Measurements from ENCODE around the gene PDE4D. TPM values are rescaled to one million over a fixed set of nuclear protein-coding genes. Genes with fewer than 3 reads are reported as not detected.

Gene PDE4D
- total and polyA plus RNA-seq, 2 donors (not counting 3 experiments of a cell fraction or from before 2014, with no cell fraction given), result 34.5 to 51.2 TPM

DNA sequence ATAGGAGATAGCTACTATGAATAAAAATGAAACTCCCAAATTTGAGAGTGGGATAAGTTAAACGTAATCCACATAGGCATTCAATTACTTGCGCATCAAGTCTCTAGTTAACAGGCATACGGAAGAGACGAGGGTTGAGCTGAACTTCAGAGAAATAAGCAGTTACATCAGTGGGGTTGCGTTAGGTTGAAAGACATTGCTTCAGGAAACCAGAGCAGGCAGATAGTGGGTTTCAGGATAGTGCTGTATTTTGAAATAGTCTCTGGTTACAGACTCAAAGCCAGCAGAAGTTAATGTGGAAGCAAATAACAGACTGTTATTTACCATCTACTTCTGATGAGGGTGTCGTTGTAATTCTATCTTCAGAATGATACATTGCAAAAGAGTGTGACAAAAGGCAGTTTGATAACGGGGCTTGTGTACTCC, 533.4 kb downstream of the PDE4D start:
- no peaks in the 10 kb centered on the region for H3K36me3 ChIP-seq (ENCODE audit: control insufficient read depth in 2 of 2, extremely low read depth in 1 of 2, insufficient read depth in 2 of 2, low read length in 2 of 2)
- H3K4me2 ChIP-seq (ENCODE audit: insufficient read depth, low read length), result no peak overlapping the region
- H2AFZ ChIP-seq (ENCODE audit: low read depth, low read length), result no peak overlapping the region
- no peaks in the 10 kb centered on the region for H3K9me1 ChIP-seq (replicated peaks; ENCODE audit: control insufficient read depth, extremely low read depth, insufficient read depth, low read length)
- H3K27ac ChIP-seq (ENCODE audit: insufficient read depth, low read depth, low read length), result no peak overlapping the region
- FAIRE-seq (no peak), DNase-seq (ENCODE audit: low read depth, low spot score) (no peak)
- peaks cover 3% of the 10 kb centered on the region for H3K4me1 ChIP-seq (ENCODE audit: control insufficient read depth, extremely low read depth, insufficient read depth, low read length)
- no peak overlapping the region for H3K4me3 ChIP-seq (replicated peaks in 1 of 3; ENCODE audit: insufficient read depth in 1 of 3, low read depth in 1 of 3, low read length in 3 of 3)
- POLR2A ChIA-PET, result no interaction called here
- TF ChIP-seq FOS (IDR thresholded peaks at IDR 0.05; ENCODE audit: borderline replicate concordance, insufficient read depth, low read length) (no peak), GATA2 (IDR thresholded peaks at IDR 0.05; ENCODE audit: insufficient read depth, insufficient read length, low read depth, low read length) (no peak), JUN (IDR thresholded peaks at IDR 0.05; ENCODE audit: borderline replicate concordance, insufficient read depth, insufficient read length, low read depth) (no peak), MAX (IDR thresholded peaks at IDR 0.05; ENCODE audit: insufficient read depth, insufficient read length) (no peak), POLR2AphosphoS5 (IDR thresholded peaks at IDR 0.05; ENCODE audit: insufficient read depth, low read depth, low read length) (no peak), CTCF (IDR thresholded peaks at IDR 0.05; ENCODE audit: extremely low read depth in 1 of 2, insufficient read depth in 1 of 2, low read depth in 1 of 2, low read length in 2 of 2) (no peak), MYC (IDR thresholded peaks at IDR 0.05; ENCODE audit: low read depth, low read length) (no peak), POLR2A (IDR thresholded peaks at IDR 0.05; ENCODE audit: low read depth, low read length) (no peak), EZH2 (IDR thresholded peaks at IDR 0.05; ENCODE audit: borderline replicate concordance, low read depth, low read length, severe bottlenecking) (no peak)
- intact Hi-C loops (cut with micrococcal nuclease), result no loop called here
- no peaks in the 10 kb centered on the region for H4K20me1 ChIP-seq (replicated peaks; ENCODE audit: control insufficient read depth, extremely low read depth, insufficient read depth, low read length)
- BruUV-seq (replicated peaks), result no TSS peak
- H3K79me2 ChIP-seq (ENCODE audit: control insufficient read depth, insufficient read depth, low read length), result no peaks in the 10 kb centered on the region
- CTCF ChIA-PET, result interaction anchor here (0.6 to 3.1 kb wide), 5 partner anchors 9 to 172 kb away, joined by 3 to 21 read pairs (median 8); no protein-coding TSS in a partner anchor
- no peaks in the 10 kb centered on the region for H3K9me3 ChIP-seq (replicated peaks; ENCODE audit: control insufficient read depth, insufficient read depth, low read length)
- no peak overlapping the region for H3K9ac ChIP-seq (replicated peaks; ENCODE audit: extremely low read depth, insufficient read depth, low read length)
- H3K27me3 ChIP-seq (ENCODE audit: control insufficient read depth in 2 of 2, insufficient read depth in 2 of 2, low read length in 2 of 2), result no peaks in the 10 kb centered on the region
- dilution Hi-C loops (cut with MboI; ENCODE audit: extremely low pct_ligation_motif_present, low sequenced_read_pairs), result no loop called here

Measured in endothelial cell of umbilical vein (primary cell).